Pancreas (tissue), 10 donors: ENCODE data around the gene SNU13. TPM values are rescaled to one million over a fixed set of nuclear protein-coding genes. Genes with fewer than 3 reads are reported as not detected.

Experiments used
- ATAC-seq, 4 donors: fragments of 200-7000 bp; cut with Tn5 transposase; one replicate each; pipeline versions ENCODE4 v1.8.0 to v1.9.1; 2020; ENCODE audit warnings: mild to moderate bottlenecking in 4 of 4, moderate library complexity in 4 of 4
- DNase-seq, 6 donors: peaks; one replicate each; pipeline ENCODE4 v3.0.0-alpha.2; 2020
- FAIRE-seq: peaks from 2 replicates; lab custom pipeline; 2012; peaks lifted over from hg19 to GRCh38; lab: Jason Lieb, UNC
- H3K27ac ChIP-seq, 4 donors: fragments of 200-600 bp; sonication (generic); 1 replicate in 3 of 4; 2 replicates in 1 of 4; pipeline versions ENCODE4 v1.5.0 to v1.8.0; 2020
- H3K27me3 ChIP-seq, 4 donors: fragments of 200-600 bp; one replicate each; pipeline ENCODE4 v1.8.0; 2021
- H3K36me3 ChIP-seq, 3 donors: fragments of 200-600 bp; sonication (generic) in 1 of 3; one replicate each; pipeline versions ENCODE4 v1.5.0 to v1.8.0; 2020 to 2021
- H3K4me1 ChIP-seq, 3 donors: fragments of 200-600 bp; one replicate each; pipeline ENCODE4 v1.8.0; 2021
- H3K4me3 ChIP-seq, 4 donors: fragments of 200-600 bp; sonication (generic) in 2 of 4; one replicate each; pipeline versions ENCODE4 v1.5.0 to v1.8.0; 2020 to 2021
- H3K9me3 ChIP-seq, 4 donors: fragments of 200-600 bp; one replicate each; pipeline ENCODE4 v1.8.0; 2021
- CTCF ChIP-seq, 4 donors: fragments of 200-600 bp; sonication (generic) in 3 of 4; IDR thresholded peaks; one replicate each; pipeline versions ENCODE4 v1.5.0 to v1.8.0; 2021; ENCODE audit warnings: antibody characterized with exemption in 4 of 4
- WGBS, 2 donors: extraction: QIAGEN DNeasy Blood & Tissue Kit; methylation state at CpG; one replicate each; pipeline ENCODE4 v1.1.7; 2013; 5-methylcytosine and 5-hydroxymethylcytosine counted together
- intact Hi-C, 3 donors: fragments of 100-400 bp; cut with DNase I; formaldehyde crosslinking; loops; one replicate each; pipeline versions ENCODE4 v1.11.1 to v1.14.2; 2022
- polyA plus RNA-seq, 2 donors: library from polyadenylated mRNA; stranded (reverse); fragments of 200-250 nt; gene quantifications; one replicate each; pipeline ENCODE4 v1.2.3, GENCODE V29; 2013
- total RNA-seq, 6 donors: library from RNA; stranded (reverse); fragmentation: NEBNext Ultra II Directional in 4 of 6; extraction: Animal tissue kit (Norgen Biotek cat#: 25700) in 4 of 6; gene quantifications; one replicate each; pipeline versions ENCODE4 v1.2.1 to v1.2.4, GENCODE V29; 2021 to 2023
- donor health status: healthy with polysubstance abuse.
- donor health status: DM: no; HTN: no; CAD: no; lungs with moderate emphysema.
- donor health status: DM: no; HTN: no; CAD: no.
- donor health status: control.
- donor health status: control.
- donor health status: Bipolar disorder and iron deficiency.
- donor health status: DM: yes; HTN: yes; CAD: no.
- donor health status: DM: no; HTN: no; CAD: no.
- donor health status: DM: no; HTN: no; CAD: no.
- donor health status: DM: yes; HTN: yes; CAD: no.

Gene SNU13
- total and polyA plus RNA-seq, 8 donors, result 43.5 to 89.7 (median 59.5) TPM

GRCh38 chr22:41699264-41700107 is 10.8 kb upstream of the SNU13 start, which contains the start of gene MEI1:
Gene MEI1, plus strand, starts transcription at chr22:41699503. Its CDS starts 36 bp downstream, at chr22:41699539.
- Histone ChIP-seq H3K9me3 (no peaks in the 10 kb centered on the region), H3K36me3 (no peaks in the 10 kb centered on the region), H3K4me3 (peak within 1 kb of the TSS in 1 of 4 donors; percentile 18), H3K27ac (no peak within 1 kb of the TSS), H3K4me1 (peaks cover 0 to 10% (median 0%) of the 10 kb centered on the region in 3 donors), H3K27me3 (no peaks in the 10 kb centered on the region)
- WGBS, 2 donors, result 40 to 42% methylated on average over 69 of the region's 69 CpGs
- ATAC-seq, result peak; percentile 73 to 85 (median 81)
- intact Hi-C loops, result loop anchor here in 2 of 3 donors (5.0 to 10.0 kb wide), 2 partner anchors 243 to 245 kb away; partner anchors contain the start of gene CENPM (in 1 of the 2)
- TF ChIP-seq CTCF (IDR thresholded peaks at IDR 0.05), result no peak
- FAIRE-seq, result no peak
- DNase-seq, result peak; percentile 79 to 96 (median 90)

GRCh38 chr22:41697126-41697775 is 8.6 kb upstream of the SNU13 start:
- Histone ChIP-seq H3K27me3 (no peaks in the 10 kb centered on the region), H3K9me3 (no peaks in the 10 kb centered on the region), H3K27ac (peak overlapping the region in 2 of 4 donors; percentile 28 to 36), H3K4me3 (peak overlapping the region in 1 of 4 donors; percentile 26), H3K36me3 (no peaks in the 10 kb centered on the region), H3K4me1 (peaks cover 0 to 10% (median 0%) of the 10 kb centered on the region in 3 donors)
- intact Hi-C loops, result loop anchor here in 2 of 3 donors (5.0 to 10.0 kb wide), 2 partner anchors 245 to 248 kb away; partner anchors contain the start of gene CENPM (in 1 of the 2)
- DNase-seq, result peak; percentile 76 to 100 (median 92)
- peak; percentile 77 to 92 (median 89) for ATAC-seq
- TF ChIP-seq CTCF (IDR thresholded peaks at IDR 0.05), result peak; percentile 96 to 99 (median 98)
- no peak for FAIRE-seq
- 26 to 28% methylated on average over 12 of the region's 12 CpGs for WGBS, 2 donors

- Histone ChIP-seq H3K36me3 (no peaks in the 10 kb centered on the region), H3K9me3 (no peaks in the 10 kb centered on the region), H3K4me1 (peaks cover 0 to 10% (median 0%) of the 10 kb centered on the region in 3 donors), H3K27ac (no peak overlapping the region), H3K27me3 (no peaks in the 10 kb centered on the region), H3K4me3 (no peak overlapping the region)
- intact Hi-C loops, result loop anchor here in 2 of 3 donors (5.0 to 10.0 kb wide), 2 partner anchors 246 to 248 kb away; partner anchors contain the start of gene CENPM (in 1 of the 2)
- peak in 3 of 6 donors; percentile 36 to 61 (median 61) for DNase-seq
- no peak for FAIRE-seq
- ATAC-seq, result peak in 1 of 4 donors; percentile 2
- no peak for TF ChIP-seq CTCF (IDR thresholded peaks at IDR 0.05)
- 55 to 60% methylated on average over 11 of the region's 11 CpGs for WGBS, 2 donors
Measured at GRCh38 chr22:41696703-41697102, 8.0 kb upstream of the SNU13 start.

- WGBS, 2 donors, result 71 to 73% methylated on average over 2 of the region's 2 CpGs
- ATAC-seq, result no peak
- no peaks in the 10 kb centered on the region for H3K36me3 ChIP-seq
- DNase-seq, result no peak
- no peak for TF ChIP-seq CTCF (IDR thresholded peaks at IDR 0.05)
- no peak overlapping the region for H3K27ac ChIP-seq
- no peaks in the 10 kb centered on the region for H3K27me3 ChIP-seq
- no peak for FAIRE-seq
- H3K4me3 ChIP-seq, result no peak overlapping the region
- H3K9me3 ChIP-seq, result no peaks in the 10 kb centered on the region
- peaks cover 0 to 10% (median 0%) of the 10 kb centered on the region in 3 donors for H3K4me1 ChIP-seq
- intact Hi-C loops, result loop anchor here in 2 of 3 donors (5.0 to 10.0 kb wide), 2 partner anchors 247 to 250 kb away; partner anchors contain the start of gene CENPM (in 1 of the 2)
Measured at GRCh38 chr22:41695211-41695610, 6.5 kb upstream of the SNU13 start.
